ENCODE measurements around the gene MICA.

MICA gene

DNA sequence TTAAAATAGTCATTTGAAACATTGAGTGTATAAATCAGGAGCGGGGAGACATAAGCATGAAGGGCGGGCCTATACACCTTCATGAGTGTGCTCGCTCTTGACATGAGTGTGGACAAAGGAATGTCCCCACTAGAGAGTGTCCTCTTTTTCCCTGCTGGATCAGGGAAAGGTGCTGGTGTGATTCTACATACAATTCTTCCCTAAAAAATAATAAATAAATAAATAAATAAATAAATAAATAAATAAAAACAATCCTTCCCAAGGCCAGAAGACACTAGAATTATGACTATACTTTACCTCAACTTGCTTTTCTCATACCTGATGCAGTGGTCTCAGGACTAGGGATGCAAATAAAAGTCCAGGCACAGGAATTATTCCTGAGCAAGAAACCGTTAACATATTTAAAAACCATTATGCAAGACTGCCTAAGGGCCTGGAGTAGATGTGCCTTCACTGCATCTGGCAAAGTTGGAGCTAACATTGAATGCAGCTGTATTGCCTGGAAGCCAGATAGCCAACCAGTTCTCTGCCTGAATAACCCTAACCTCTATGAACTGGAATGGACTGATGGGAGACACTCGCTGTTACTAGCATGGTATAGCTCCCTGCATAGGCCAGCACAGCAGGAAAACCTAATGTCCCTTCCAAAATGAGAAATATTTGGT is 57.1 kb downstream of the MICA start:
- no peak for DNase-seq

GRCh38 chr6:31462026-31462963 is 58.9 kb downstream of the MICA start:
- no peak for DNase-seq

GRCh38 chr6:31462964-31463870 is 59.8 kb downstream of the MICA start:
- peak in 12 of 14 donors; percentile 3 to 82 (median 57) for DNase-seq

GRCh38 chr6:31464252-31465184 is 61.1 kb downstream of the MICA start:
- DNase-seq, result no peak
